Natural killer cell (primary cell): ENCODE measurements around the gene KLHL36. TPM values are rescaled to one million over a fixed set of nuclear protein-coding genes. Genes with fewer than 3 reads are reported as not detected.
"Not testable (repeated sequence)": the region's sequence is repeated elsewhere in the genome, so short reads cannot be mapped to it uniquely, and the experiment has no call there.

Experiments used
- ATAC-seq, 3 donors: fragments of 150-1000 bp in 2 of 3; fragments of 200-7000 bp in 1 of 3; cut with Tn5 transposase; 1 replicate in 1 of 3; 2 replicates in 2 of 3; pipeline ENCODE4 v1.10.0; 2021; ENCODE audit warnings: mild to moderate bottlenecking in 2 of 3, moderate library complexity in 2 of 3
- DNase-seq, 2 donors: peaks; one replicate each; pipeline versions ENCODE4 v3.0.0 to v3.0.0-alpha.2; 2013 to 2021; ENCODE audit warnings: mixed read lengths in 1 of 2
- H3K27ac ChIP-seq: one replicate; pipeline ENCODE4 v1.5.1; 2013; ENCODE audit warnings: mild to moderate bottlenecking, low read length
- H3K27me3 ChIP-seq: one replicate; pipeline ENCODE4 v1.6.1; 2013; ENCODE audit warnings: low read length; ENCODE audit not compliant: control insufficient read depth, insufficient read depth
- H3K36me3 ChIP-seq: one replicate; pipeline ENCODE4 v1.6.1; 2013; ENCODE audit warnings: low read length; ENCODE audit not compliant: control insufficient read depth, insufficient read depth
- H3K4me1 ChIP-seq: one replicate; pipeline ENCODE4 v1.6.1; 2013; ENCODE audit warnings: low read length; ENCODE audit not compliant: control insufficient read depth, insufficient read depth
- H3K4me3 ChIP-seq: one replicate; pipeline ENCODE4 v1.5.1; 2013; ENCODE audit warnings: low read length
- H3K9me3 ChIP-seq: one replicate; pipeline ENCODE4 v1.6.1; 2013; ENCODE audit warnings: low read length; ENCODE audit not compliant: control insufficient read depth, insufficient read depth
- H3K27ac Mint-ChIP-seq, 2 donors: one replicate each; pipeline ENCODE4 v1.8.0; 2022; ENCODE audit warnings: mild to moderate bottlenecking in 2 of 2, mixed read lengths in 2 of 2, moderate library complexity in 1 of 2
- H3K27me3 Mint-ChIP-seq, 2 donors: one replicate each; pipeline ENCODE4 v1.8.0; 2022; ENCODE audit warnings: low read depth in 2 of 2, mixed read lengths in 2 of 2
- H3K36me3 Mint-ChIP-seq: one replicate; pipeline ENCODE4 v1.8.0; 2022; ENCODE audit warnings: mixed read lengths
- H3K4me1 Mint-ChIP-seq, 2 donors: one replicate each; pipeline ENCODE4 v1.8.0; 2022; ENCODE audit warnings: mixed read lengths in 2 of 2
- H3K4me3 Mint-ChIP-seq: one replicate; pipeline ENCODE4 v1.8.0; 2022; ENCODE audit warnings: mild to moderate bottlenecking, moderate library complexity, mixed read lengths
- H3K9me3 Mint-ChIP-seq, 2 donors: one replicate each; pipeline ENCODE4 v1.8.0; 2022; ENCODE audit warnings: mixed read lengths in 2 of 2
- WGBS: methylation state at CpG from one replicate; pipeline ENCODE4 v1.1.7; 2013; ENCODE audit warnings: missing lambda C conversion rate; ENCODE audit not compliant: insufficient coverage; 5-methylcytosine and 5-hydroxymethylcytosine counted together
- intact Hi-C: fragments of 100-400 bp; cut with micrococcal nuclease; formaldehyde crosslinking; loops from one replicate; pipeline ENCODE4 v1.14.2; 2022
- total RNA-seq, 4 donors: library from RNA; stranded (reverse); fragments of 120-200 nt in 1 of 4; gene quantifications; one replicate each; pipeline versions ENCODE4 v1.2.3 to v1.2.4, GENCODE V29; 2013 to 2022
- TF ChIP-seq, protein P1 (sequence below): fragments of 200-600 bp; IDR thresholded peaks from one replicate; pipeline ENCODE4 v1.8.0; 2022; ENCODE audit warnings: antibody characterized with exemption

Gene KLHL36
- total RNA-seq, 3 donors from 2014 or later (not counting 1 experiment from before 2014, with no cell fraction given) = 47.2 to 62.3 (median 60.5) TPM

DNA sequence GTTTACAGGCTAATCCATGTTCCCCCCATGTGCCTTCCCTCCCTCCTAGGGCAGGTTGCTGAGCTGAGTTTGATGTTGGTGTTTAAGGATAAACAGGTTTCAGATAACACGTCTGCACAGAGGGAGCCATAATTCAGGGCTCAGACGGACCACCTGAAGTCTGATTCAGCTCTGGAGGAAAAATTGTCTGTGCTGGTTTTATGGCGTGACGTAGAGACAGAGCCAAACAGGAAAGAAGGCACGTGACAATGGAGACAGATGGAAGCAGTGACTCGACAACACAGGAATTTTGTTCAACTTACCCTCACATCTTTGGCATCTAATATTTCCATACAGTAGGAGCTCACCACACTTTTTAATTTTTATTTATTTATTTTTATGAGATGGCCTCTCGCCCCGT is 40.8 kb downstream of the KLHL36 start:
- Histone ChIP-seq H3K27me3 (no peaks in the 10 kb centered on the region), H3K4me1 (no peaks in the 10 kb centered on the region), H3K4me3 (no peak overlapping the region), H3K36me3 (no peaks in the 10 kb centered on the region), H3K9me3 (no peaks in the 10 kb centered on the region), H3K27ac (no peak overlapping the region)
- H3K27me3 Mint-ChIP-seq = peaks cover 21 to 28% of the 10 kb centered on the region in 2 donors
- DNase-seq (no peak), ATAC-seq (no peak)
- WGBS = 80% methylated on average over 6 of the region's 8 CpGs
- H3K9me3 Mint-ChIP-seq = no peaks in the 10 kb centered on the region
- no peaks in the 10 kb centered on the region for H3K36me3 Mint-ChIP-seq
- H3K4me3 Mint-ChIP-seq = no peak overlapping the region
- intact Hi-C loops = no loop called here
- no peaks in the 10 kb centered on the region for H3K4me1 Mint-ChIP-seq
- H3K27ac Mint-ChIP-seq = no peak overlapping the region
- TF ChIP-seq, protein P1, sequence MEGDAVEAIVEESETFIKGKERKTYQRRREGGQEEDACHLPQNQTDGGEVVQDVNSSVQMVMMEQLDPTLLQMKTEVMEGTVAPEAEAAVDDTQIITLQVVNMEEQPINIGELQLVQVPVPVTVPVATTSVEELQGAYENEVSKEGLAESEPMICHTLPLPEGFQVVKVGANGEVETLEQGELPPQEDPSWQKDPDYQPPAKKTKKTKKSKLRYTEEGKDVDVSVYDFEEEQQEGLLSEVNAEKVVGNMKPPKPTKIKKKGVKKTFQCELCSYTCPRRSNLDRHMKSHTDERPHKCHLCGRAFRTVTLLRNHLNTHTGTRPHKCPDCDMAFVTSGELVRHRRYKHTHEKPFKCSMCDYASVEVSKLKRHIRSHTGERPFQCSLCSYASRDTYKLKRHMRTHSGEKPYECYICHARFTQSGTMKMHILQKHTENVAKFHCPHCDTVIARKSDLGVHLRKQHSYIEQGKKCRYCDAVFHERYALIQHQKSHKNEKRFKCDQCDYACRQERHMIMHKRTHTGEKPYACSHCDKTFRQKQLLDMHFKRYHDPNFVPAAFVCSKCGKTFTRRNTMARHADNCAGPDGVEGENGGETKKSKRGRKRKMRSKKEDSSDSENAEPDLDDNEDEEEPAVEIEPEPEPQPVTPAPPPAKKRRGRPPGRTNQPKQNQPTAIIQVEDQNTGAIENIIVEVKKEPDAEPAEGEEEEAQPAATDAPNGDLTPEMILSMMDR = no peak

DNA sequence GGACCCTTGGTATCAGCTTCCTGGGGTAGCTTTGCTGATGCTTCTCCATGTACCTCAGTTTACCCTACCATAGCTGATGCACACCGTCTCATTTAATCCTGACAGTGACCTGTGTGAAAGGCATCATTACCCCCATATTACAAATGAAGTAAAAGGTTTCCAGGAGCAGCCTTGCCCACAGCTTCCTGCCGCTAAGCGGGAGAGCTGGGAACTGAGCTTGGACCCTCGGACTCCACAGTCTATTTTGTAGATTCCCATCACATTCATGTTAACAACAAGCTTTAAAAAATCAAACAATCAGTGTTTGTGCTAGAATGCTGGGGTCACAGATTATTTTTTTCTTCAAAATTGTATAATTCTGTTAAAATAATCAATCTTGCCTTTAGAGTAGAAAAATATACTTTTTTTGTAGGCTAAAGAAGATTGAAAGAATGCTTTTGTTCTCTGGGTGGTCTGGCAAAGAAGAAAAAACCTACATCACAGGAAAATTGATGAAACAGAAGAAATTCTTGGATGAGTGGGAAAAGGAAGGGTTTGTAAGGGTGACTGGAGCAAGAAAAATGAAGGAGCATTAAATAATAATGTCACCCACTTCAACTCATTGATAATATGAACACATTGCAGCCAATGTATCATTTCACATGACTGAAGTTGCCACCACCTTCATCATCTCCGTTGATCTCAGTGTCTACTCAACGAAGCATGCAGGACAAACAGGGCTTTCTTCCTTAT is 41.9 kb downstream of the KLHL36 start:
- Mint-ChIP-seq H3K4me3 (no peak overlapping the region), H3K4me1 (no peaks in the 10 kb centered on the region), H3K36me3 (no peaks in the 10 kb centered on the region), H3K27me3 (peaks cover 16 to 17% of the 10 kb centered on the region in 2 donors), H3K9me3 (no peaks in the 10 kb centered on the region), H3K27ac (no peak overlapping the region)
- 91% methylated on average over 4 of the region's 6 CpGs for WGBS
- ATAC-seq = no peak
- H3K27ac ChIP-seq = no peak overlapping the region
- DNase-seq = no peak
- intact Hi-C loops = no loop called here
- no peaks in the 10 kb centered on the region for H3K4me1 ChIP-seq
- H3K27me3 ChIP-seq = no peaks in the 10 kb centered on the region
- H3K9me3 ChIP-seq = no peaks in the 10 kb centered on the region
- H3K4me3 ChIP-seq = no peak overlapping the region
- no peaks in the 10 kb centered on the region for H3K36me3 ChIP-seq
- TF ChIP-seq, protein P1 = no peak

DNA sequence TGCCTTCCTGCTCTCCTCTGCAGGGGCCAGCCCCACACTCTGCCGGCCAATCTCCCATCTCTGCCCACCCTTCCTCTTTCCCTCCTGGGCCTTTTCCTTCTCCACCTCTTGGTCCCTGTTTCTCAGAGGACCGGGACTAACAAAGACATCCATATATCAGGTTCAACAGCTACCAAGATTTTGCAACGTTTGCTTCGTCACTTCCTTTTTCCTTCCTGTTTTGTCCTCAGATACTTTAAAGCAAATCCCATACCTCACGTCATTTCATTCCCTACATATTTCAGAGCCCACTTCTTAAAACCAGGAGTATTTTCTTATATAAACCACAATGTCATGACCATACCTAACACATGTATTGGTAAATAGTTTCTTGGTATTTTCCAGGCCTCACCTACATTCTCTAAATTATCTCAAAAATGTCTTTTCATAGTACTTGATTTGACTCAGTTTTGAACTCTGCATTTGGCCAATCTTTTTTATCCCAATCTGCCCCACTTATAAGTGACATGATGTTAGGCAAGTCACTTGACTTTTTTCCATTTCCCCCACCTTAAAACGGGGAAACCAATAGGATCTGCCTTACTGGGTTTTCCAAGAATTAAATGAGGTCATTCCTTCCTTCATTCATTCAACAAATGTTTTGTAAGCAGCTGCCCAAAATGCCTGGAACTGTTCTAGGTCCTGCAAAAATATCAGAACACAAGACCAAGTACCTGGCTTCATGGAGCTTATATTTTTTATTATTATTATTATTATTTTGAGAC is 44.3 kb downstream of the KLHL36 start:
- no peaks in the 10 kb centered on the region for H3K4me1 ChIP-seq
- H3K27me3 ChIP-seq = no peaks in the 10 kb centered on the region
- no peak for ATAC-seq
- intact Hi-C loops = no loop called here
- H3K9me3 ChIP-seq = no peaks in the 10 kb centered on the region
- H3K27ac ChIP-seq = no peak overlapping the region
- no peaks in the 10 kb centered on the region for H3K9me3 Mint-ChIP-seq
- no peak overlapping the region for H3K4me3 ChIP-seq
- no peak overlapping the region for H3K4me3 Mint-ChIP-seq
- no peaks in the 10 kb centered on the region for H3K36me3 Mint-ChIP-seq
- WGBS = 51% methylated on average over 6 of the region's 6 CpGs
- TF ChIP-seq, protein P1 = no peak
- no peaks in the 10 kb centered on the region for H3K36me3 ChIP-seq
- H3K27ac Mint-ChIP-seq = no peak overlapping the region
- H3K27me3 Mint-ChIP-seq = peaks cover 15 to 16% of the 10 kb centered on the region in 2 donors
- no peak for DNase-seq
- no peaks in the 10 kb centered on the region for H3K4me1 Mint-ChIP-seq

DNA sequence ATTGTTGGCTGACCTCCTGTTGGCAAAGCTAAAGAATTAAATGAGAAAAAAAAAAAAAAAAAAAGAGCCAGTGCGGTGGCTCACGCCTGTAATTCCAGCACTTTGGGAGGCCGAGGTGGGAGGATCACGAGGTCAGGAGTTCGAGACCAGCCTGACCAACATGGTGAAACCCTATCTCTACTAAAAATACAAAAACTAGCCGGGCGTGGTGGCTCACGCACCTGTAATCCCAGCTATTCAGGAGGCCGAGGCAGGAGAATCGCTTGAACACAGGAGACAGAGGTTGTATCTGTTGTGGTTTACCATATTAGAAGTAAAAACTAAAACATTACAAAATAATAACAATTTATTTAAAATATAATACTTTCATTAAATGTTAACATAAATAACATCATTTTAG is 45.6 kb downstream of the KLHL36 start:
- H3K27me3 Mint-ChIP-seq = peaks cover 9 to 14% of the 10 kb centered on the region in 2 donors
- H3K36me3 Mint-ChIP-seq, H3K9me3 ChIP-seq, DNase-seq, H3K27ac ChIP-seq, ATAC-seq, H3K4me3 ChIP-seq, H3K27ac Mint-ChIP-seq, H3K9me3 Mint-ChIP-seq, H3K36me3 ChIP-seq, H3K27me3 ChIP-seq, intact Hi-C loops, H3K4me1 Mint-ChIP-seq, H3K4me1 ChIP-seq, H3K4me3 Mint-ChIP-seq: not testable (repeated sequence)
- 93% methylated on average over 3 of the region's 10 CpGs for WGBS
